Lower leg skin (tissue), 3 donors: ENCODE data around the gene HSPB1.
"Not testable (repeated sequence)": the region's sequence is repeated elsewhere in the genome, so short reads cannot be mapped to it uniquely, and the experiment has no call there.

Source experiments
- CTCF ChIP-seq, 3 donors: fragments of 450-650 bp; IDR thresholded peaks; one replicate each; pipeline ENCODE4 v1.5.1; 2016; ENCODE audit warnings: antibody characterized with exemption in 3 of 3, mild to moderate bottlenecking in 3 of 3, moderate library complexity in 2 of 3
- POLR2A ChIP-seq, 2 donors: fragments of 450-650 bp; IDR thresholded peaks; one replicate each; pipeline ENCODE4 v1.6.1; 2016 to 2017; ENCODE audit warnings: antibody characterized with exemption in 2 of 2, mild to moderate bottlenecking in 1 of 2, moderate library complexity in 1 of 2

- TF ChIP-seq CTCF, POLR2A (IDR thresholded peaks at IDR 0.05): not testable (repeated sequence)
Observed at GRCh38 chr7:76308874-76309273, 6.4 kb downstream of the HSPB1 start.
